Measurements from ENCODE around the gene TNFAIP2.

DNA sequence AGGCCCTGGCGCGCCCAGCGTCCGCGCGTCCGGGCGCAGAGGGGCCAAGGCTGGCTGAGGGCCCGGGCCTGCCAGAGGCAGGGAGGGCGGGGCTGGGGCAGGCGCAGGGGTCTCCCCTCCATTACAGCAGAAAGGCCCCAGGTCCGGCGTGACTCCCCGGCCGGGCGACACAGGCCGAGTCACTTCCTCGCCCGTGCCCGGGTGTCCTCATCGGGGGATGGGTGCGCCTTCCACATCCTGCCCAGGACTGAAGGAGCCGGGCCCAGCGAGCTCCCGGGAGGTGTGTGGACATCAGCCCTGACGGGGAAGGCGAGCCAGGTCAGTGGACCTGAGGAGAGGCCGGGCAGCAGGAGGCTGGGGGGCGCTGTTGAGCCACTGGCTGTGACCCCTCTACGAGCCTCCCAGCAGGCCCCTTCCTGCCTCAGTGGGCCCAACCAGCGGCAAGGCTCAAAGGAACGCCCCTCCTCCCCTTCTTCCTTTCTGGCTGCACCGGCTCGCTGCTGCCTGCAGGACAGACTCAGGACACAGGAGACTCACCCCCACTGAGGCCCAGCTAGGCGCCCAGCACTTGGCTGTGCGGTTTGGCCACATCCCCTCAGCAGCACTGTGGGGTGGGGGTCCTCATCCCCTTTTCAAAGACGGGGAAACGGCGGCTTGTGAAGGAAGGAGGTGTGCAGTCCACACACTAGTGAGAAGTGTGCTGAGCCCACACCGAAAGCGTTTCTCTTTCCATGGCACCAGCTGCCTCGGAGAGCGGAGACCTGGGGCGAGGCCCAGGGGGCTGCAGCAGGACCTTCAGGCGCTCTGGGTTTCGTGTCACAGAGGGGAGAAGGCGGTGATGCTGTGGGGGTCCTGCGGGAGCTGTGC is 606 bp downstream of the TNFAIP2 start:
- TF ChIP-seq POLR2A (IDR thresholded peaks at IDR 0.05): peak in 1 of 2 donors; percentile 0
- TF ChIP-seq, protein P1, sequence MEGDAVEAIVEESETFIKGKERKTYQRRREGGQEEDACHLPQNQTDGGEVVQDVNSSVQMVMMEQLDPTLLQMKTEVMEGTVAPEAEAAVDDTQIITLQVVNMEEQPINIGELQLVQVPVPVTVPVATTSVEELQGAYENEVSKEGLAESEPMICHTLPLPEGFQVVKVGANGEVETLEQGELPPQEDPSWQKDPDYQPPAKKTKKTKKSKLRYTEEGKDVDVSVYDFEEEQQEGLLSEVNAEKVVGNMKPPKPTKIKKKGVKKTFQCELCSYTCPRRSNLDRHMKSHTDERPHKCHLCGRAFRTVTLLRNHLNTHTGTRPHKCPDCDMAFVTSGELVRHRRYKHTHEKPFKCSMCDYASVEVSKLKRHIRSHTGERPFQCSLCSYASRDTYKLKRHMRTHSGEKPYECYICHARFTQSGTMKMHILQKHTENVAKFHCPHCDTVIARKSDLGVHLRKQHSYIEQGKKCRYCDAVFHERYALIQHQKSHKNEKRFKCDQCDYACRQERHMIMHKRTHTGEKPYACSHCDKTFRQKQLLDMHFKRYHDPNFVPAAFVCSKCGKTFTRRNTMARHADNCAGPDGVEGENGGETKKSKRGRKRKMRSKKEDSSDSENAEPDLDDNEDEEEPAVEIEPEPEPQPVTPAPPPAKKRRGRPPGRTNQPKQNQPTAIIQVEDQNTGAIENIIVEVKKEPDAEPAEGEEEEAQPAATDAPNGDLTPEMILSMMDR (IDR thresholded peaks at IDR 0.05): peak in 1 of 6 experiments; percentile 34

Data from thyroid gland (tissue), 4 donors.